GM19193 (cell line): ENCODE measurements around the gene RPS23.

Experiments used
- POLR2A ChIP-seq: IDR thresholded peaks from 4 replicates; pipeline ENCODE4 v1.6.1; 2011; ENCODE audit not compliant: insufficient read depth, insufficient read length; ENCODE audit errors: extremely low read depth

The RPS23 gene

DNA sequence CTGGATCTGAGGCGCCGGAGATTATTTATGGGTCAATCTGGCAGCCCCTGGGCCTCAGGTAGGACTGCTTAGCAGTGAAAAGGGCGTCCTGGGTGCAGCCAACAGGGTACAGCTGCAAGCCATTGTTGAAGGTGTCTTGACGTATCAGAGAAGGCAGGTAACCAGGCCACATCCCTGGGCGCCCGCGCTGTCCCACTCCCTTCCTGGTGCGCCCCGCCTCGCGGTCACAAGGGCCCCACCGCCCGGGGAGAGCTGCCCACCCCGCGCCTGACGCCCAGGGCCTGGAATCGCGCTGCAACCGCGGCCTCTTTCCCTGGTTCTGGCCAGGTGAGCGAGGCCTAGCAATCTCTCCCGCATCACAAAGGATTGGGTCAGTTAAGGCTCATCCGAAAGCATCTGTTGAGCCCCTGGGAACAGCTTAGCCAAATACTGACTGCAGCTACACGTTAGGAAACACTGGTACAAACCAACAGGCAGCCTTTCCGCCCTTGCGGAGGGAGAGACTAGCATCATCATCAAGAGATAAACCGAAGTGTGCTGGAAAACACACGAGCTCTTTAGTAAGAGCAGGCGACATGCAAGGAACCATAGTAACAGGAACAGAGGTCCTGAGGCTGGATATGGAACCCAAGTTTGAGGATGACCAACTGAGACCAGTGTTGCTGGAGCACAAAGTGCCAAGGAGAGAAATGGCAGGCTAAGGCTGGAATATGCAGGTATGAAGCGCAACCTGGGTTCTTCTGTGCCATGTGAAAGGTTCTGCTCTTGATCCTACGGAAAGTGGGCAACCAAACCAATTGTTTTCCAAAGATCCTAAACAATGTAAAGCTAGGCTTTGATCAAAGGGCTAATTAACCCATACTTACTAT lies 3.6 kb downstream of the RPS23 start:
- TF ChIP-seq POLR2A = peak; percentile 62

- TF ChIP-seq POLR2A = no peak
Observed at GRCh38 chr5:82265047-82265446, 13.1 kb downstream of the RPS23 start.

DNA sequence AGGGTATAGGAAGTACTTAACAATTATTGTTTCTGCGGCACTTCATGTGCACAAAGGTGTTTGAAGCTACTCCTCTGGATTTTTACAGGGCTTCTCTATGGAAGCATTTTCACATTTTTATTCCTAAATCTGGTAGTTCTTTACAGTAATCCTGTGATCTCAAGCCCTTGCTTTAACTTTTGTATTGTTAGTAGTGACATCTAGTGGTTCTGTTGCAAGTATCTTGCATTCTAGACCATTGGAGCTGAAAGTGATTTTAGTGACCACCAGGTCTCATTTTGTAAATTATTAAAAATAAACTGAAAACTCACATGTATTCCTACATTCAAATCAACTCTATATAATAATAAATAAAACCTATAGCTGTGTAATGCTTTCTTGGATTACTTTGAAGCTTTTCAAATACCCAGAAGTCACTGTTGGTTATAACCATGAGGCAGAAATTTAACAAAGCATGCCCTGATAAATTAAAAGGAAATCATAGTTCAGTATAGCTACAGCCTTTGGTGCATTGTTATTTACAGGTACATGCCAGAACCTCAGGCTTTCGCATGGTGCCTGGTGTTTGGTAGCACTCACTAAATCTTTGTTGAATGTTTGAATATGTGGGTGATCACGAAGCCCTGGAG lies 18.9 kb downstream of the RPS23 start:
- no peak for TF ChIP-seq POLR2A

DNA sequence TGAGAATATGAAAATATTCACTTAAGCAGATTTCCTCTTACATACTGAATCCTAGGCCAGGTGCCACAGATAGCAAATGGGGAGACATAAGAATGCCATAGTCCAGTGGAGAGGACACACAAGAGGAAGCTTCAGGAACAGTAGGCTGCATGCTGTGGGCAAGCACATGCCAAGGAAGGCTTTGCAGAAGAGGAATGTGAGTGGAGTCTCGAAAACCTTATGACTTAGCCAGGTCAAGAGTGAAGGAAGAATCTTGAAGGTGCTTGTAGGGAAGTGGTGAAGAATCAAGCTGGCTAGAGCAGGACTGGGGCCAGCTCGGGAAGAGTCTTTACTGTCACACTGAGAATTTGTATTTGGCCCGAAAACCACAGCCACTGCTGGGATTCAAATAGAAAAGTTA lies 20.4 kb downstream of the RPS23 start:
- no peak for TF ChIP-seq POLR2A

DNA sequence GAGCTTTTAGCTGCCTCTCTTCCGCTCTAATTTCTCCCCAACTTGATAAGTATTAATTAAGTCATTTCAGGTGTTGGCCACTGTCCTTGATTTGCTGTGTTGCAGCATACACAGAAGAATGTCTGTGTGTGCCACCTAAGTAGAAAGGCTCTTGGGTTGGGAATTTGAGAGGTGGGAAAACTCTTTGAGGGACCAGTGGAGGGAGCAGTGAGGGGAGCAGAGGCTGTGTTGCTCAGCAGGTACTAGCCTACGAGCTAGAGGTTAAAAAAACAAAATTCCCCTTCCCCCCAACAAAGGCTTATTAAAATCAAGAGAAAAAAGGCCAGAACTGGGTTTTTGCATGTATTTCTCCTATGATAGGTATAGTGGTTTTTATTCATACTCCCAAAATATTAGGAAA lies 20.9 kb downstream of the RPS23 start:
- no peak for TF ChIP-seq POLR2A

- TF ChIP-seq POLR2A = no peak
Observed at GRCh38 chr5:82255844-82256243, 22.3 kb downstream of the RPS23 start.

DNA sequence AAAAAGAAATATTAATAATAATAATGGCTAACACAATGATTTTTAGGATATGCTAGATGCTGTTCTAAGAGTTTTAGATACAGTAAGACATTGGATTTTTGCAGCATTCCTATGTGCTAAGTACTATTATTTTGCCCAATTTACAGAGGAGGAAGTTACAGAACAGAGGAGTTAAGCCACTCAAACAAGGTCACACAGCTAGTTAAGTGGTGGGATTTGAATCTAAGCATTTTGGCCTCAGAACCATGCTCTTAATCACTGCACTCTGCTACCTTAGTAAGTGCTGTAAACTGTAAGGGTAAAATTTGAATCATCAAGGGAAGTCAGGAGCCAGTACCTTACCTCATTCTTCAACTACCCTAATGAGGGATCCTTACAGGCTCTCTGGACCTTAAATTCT lies 25.4 kb downstream of the RPS23 start:
- no peak for TF ChIP-seq POLR2A

GRCh38 chr5:82246960-82247574 lies 31.1 kb downstream of the RPS23 start:
- TF ChIP-seq POLR2A = no peak

- no peak for TF ChIP-seq POLR2A
Observed at GRCh38 chr5:82244854-82245635, 33.1 kb downstream of the RPS23 start.

- no peak for TF ChIP-seq POLR2A
Observed at GRCh38 chr5:82244151-82244550, 34.0 kb downstream of the RPS23 start.

DNA sequence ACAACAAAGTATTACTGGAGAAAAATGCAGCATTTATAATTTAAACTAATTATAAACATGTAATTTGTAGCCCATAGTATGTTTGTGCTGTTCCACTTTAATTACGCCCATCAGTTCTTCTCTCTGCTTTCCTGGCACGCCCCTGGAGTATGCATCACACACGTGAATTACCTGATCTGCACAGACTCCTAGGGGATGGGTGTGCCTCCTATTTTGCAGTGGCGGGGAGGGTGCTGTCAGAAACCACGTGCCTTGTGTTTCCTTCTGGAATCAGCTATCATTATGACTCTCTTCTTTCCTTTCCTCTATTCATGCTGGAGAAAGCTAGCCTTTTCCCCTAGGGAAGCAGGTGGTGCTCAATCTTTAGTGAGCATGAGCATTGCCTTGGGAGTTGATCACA lies 43.3 kb downstream of the RPS23 start:
- no peak for TF ChIP-seq POLR2A

GRCh38 chr5:82225525-82226172 lies 52.5 kb downstream of the RPS23 start:
- TF ChIP-seq POLR2A = no peak
